ENCODE data around the gene DUSP11. TPM values are rescaled to one million over a fixed set of nuclear protein-coding genes. Genes with fewer than 3 reads are reported as not detected.

The DUSP11 gene
- total and polyA plus RNA-seq, 9 of the 15 experiments (the other 6 are each of a cell fraction or from before 2014, with no cell fraction given), result 20.7 to 79.8 (median 29.3) TPM

GRCh38 chr2:73736855-73737779 lies 42.8 kb downstream of the DUSP11 start, which contains the start of gene TPRKB (continued):
- TF ChIP-seq EZH2 (IDR thresholded peaks at IDR 0.05; ENCODE audit: borderline replicate concordance, low read depth, low read length), result no peak
- TF ChIP-seq, protein P1, sequence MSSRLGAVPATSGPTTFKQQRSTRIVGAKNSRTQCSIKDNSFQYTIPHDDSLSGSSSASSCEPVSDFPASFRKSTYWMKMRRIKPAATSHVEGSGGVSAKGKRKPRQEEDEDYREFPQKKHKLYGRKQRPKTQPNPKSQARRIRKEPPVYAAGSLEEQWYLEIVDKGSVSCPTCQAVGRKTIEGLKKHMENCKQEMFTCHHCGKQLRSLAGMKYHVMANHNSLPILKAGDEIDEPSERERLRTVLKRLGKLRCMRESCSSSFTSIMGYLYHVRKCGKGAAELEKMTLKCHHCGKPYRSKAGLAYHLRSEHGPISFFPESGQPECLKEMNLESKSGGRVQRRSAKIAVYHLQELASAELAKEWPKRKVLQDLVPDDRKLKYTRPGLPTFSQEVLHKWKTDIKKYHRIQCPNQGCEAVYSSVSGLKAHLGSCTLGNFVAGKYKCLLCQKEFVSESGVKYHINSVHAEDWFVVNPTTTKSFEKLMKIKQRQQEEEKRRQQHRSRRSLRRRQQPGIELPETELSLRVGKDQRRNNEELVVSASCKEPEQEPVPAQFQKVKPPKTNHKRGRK (tag; IDR thresholded peaks at IDR 0.05), result no peak
- TF ChIP-seq KLF6 (CRISPR knock-in tag; IDR thresholded peaks at IDR 0.05; ENCODE audit: borderline replicate concordance), result no peak
- no peak for TF ChIP-seq HNRNPH1 (optimal IDR thresholded peaks at IDR 0.05; ENCODE audit: low read depth, low read length)
- TF ChIP-seq, protein P2, sequence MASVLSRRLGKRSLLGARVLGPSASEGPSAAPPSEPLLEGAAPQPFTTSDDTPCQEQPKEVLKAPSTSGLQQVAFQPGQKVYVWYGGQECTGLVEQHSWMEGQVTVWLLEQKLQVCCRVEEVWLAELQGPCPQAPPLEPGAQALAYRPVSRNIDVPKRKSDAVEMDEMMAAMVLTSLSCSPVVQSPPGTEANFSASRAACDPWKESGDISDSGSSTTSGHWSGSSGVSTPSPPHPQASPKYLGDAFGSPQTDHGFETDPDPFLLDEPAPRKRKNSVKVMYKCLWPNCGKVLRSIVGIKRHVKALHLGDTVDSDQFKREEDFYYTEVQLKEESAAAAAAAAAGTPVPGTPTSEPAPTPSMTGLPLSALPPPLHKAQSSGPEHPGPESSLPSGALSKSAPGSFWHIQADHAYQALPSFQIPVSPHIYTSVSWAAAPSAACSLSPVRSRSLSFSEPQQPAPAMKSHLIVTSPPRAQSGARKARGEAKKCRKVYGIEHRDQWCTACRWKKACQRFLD (CRISPR knock-in tag; IDR thresholded peaks at IDR 0.05), result peak; percentile 67
- TF ChIP-seq, protein P3, sequence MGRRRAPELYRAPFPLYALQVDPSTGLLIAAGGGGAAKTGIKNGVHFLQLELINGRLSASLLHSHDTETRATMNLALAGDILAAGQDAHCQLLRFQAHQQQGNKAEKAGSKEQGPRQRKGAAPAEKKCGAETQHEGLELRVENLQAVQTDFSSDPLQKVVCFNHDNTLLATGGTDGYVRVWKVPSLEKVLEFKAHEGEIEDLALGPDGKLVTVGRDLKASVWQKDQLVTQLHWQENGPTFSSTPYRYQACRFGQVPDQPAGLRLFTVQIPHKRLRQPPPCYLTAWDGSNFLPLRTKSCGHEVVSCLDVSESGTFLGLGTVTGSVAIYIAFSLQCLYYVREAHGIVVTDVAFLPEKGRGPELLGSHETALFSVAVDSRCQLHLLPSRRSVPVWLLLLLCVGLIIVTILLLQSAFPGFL (CRISPR knock-in tag; IDR thresholded peaks at IDR 0.05), result no peak
- TF ChIP-seq, protein P4, sequence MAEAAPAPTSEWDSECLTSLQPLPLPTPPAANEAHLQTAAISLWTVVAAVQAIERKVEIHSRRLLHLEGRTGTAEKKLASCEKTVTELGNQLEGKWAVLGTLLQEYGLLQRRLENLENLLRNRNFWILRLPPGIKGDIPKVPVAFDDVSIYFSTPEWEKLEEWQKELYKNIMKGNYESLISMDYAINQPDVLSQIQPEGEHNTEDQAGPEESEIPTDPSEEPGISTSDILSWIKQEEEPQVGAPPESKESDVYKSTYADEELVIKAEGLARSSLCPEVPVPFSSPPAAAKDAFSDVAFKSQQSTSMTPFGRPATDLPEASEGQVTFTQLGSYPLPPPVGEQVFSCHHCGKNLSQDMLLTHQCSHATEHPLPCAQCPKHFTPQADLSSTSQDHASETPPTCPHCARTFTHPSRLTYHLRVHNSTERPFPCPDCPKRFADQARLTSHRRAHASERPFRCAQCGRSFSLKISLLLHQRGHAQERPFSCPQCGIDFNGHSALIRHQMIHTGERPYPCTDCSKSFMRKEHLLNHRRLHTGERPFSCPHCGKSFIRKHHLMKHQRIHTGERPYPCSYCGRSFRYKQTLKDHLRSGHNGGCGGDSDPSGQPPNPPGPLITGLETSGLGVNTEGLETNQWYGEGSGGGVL (CRISPR knock-in tag; IDR thresholded peaks at IDR 0.05), result no peak
- TF ChIP-seq SMARCC2 (IDR thresholded peaks at IDR 0.05; ENCODE audit: low read depth), result peak; percentile 26; the same call in 1 of the 2 replicates
- TF ChIP-seq SMARCA5 (IDR thresholded peaks at IDR 0.05), result 0 out of 2 replicates have a peak, but pooled peaks have one; percentile 38
- no peak for TF ChIP-seq GTF2E2 (tag; IDR thresholded peaks at IDR 0.05)
- TF ChIP-seq ZC3H11A (IDR thresholded peaks at IDR 0.05; ENCODE audit: low read depth, low read length), result 0 out of 2 replicates have a peak, but pooled peaks have one; percentile 30
- no peak for TF ChIP-seq EWSR1 (IDR thresholded peaks at IDR 0.05; ENCODE audit: borderline replicate concordance, low read depth, partially characterized antibody)
- no peak for TF ChIP-seq HMG20A (CRISPR knock-in tag; conservative IDR thresholded peaks at IDR 0.05)
- no peak for TF ChIP-seq IRF2 (CRISPR knock-in tag; IDR thresholded peaks at IDR 0.05)
- TF ChIP-seq ZFP36 (IDR thresholded peaks at IDR 0.05; ENCODE audit: low read depth, low read length, partially characterized antibody), result no peak
- TF ChIP-seq, protein P5, sequence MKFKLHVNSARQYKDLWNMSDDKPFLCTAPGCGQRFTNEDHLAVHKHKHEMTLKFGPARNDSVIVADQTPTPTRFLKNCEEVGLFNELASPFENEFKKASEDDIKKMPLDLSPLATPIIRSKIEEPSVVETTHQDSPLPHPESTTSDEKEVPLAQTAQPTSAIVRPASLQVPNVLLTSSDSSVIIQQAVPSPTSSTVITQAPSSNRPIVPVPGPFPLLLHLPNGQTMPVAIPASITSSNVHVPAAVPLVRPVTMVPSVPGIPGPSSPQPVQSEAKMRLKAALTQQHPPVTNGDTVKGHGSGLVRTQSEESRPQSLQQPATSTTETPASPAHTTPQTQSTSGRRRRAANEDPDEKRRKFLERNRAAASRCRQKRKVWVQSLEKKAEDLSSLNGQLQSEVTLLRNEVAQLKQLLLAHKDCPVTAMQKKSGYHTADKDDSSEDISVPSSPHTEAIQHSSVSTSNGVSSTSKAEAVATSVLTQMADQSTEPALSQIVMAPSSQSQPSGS (CRISPR knock-in tag; IDR thresholded peaks at IDR 0.05), result no peak
- TF ChIP-seq SRF (CRISPR knock-in tag; IDR thresholded peaks at IDR 0.05), result no peak
